Measurements from ENCODE around the gene DNM3. TPM values are rescaled to one million over a fixed set of nuclear protein-coding genes. Genes with fewer than 3 reads are reported as not detected.

Gene DNM3
- total RNA-seq, 1 experiment from 2014 or later = 2.7 TPM

DNA sequence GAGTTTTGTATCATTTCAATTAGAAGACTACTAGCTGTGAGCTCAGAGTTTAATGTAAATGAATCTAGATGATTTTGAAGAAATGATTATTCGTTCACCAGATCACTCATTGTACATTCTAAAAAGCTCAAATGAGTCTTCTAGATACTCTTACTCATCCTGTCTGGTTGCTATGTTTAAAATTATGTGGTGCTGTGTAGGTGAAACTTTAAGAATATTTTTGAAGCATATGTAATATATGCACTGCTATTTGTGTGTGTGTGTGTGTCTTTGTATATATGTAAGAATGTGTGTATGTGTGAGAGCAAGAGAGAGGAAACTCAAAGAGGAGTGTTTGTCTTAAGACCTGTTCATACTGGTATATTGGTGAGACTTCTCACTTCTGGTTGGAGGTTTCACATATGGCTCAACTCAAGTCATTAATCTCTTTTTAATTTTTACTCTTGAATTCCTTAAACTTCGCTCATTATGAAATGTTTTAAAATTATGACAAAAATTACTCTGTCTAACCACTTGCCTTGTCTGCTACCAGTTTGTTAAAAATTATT, 570.6 kb downstream of the DNM3 start:
- H3K56ac ChIP-seq (ENCODE audit: insufficient read length, low read depth, low read length) = no peak overlapping the region
- H3K36me3 Mint-ChIP-seq (ENCODE audit: insufficient read depth in 1 of 3, low read depth in 3 of 3) = no peaks in the 10 kb centered on the region
- H2BK120ac ChIP-seq (ENCODE audit: low read depth, low read length, poor library complexity, severe bottlenecking) = no peak overlapping the region
- TF ChIP-seq, protein P1, sequence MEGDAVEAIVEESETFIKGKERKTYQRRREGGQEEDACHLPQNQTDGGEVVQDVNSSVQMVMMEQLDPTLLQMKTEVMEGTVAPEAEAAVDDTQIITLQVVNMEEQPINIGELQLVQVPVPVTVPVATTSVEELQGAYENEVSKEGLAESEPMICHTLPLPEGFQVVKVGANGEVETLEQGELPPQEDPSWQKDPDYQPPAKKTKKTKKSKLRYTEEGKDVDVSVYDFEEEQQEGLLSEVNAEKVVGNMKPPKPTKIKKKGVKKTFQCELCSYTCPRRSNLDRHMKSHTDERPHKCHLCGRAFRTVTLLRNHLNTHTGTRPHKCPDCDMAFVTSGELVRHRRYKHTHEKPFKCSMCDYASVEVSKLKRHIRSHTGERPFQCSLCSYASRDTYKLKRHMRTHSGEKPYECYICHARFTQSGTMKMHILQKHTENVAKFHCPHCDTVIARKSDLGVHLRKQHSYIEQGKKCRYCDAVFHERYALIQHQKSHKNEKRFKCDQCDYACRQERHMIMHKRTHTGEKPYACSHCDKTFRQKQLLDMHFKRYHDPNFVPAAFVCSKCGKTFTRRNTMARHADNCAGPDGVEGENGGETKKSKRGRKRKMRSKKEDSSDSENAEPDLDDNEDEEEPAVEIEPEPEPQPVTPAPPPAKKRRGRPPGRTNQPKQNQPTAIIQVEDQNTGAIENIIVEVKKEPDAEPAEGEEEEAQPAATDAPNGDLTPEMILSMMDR (conservative IDR thresholded peaks at IDR 0.05) = no peak
- no peak overlapping the region for H2BK12ac ChIP-seq (ENCODE audit: insufficient read length, low read depth, low read length)
- no peaks in the 10 kb centered on the region for H3K9me3 ChIP-seq (ENCODE audit: control insufficient read depth, low read depth, low read length)
- H3K4me1 ChIP-seq (ENCODE audit: insufficient read depth, low read length) = no peaks in the 10 kb centered on the region
- H3K4ac ChIP-seq (ENCODE audit: low read depth, low read length) = no peak overlapping the region
- no peak for DNase-seq
- no peak overlapping the region for H3K23ac ChIP-seq (ENCODE audit: insufficient read length, low read depth, low read length)
- 0 out of 4 replicates have a peak, but pooled peaks cover 0 to under 1% of the 10 kb centered on the region in 2 experiments for H3K4me1 Mint-ChIP-seq
- H2BK5ac ChIP-seq (ENCODE audit: insufficient read length, low read length) = no peak overlapping the region
- no peak overlapping the region for H3K14ac ChIP-seq (ENCODE audit: insufficient read depth, low read length)
- H3K18ac ChIP-seq (ENCODE audit: insufficient read length, low read depth, low read length) = no peak overlapping the region
- no peak overlapping the region for H3K4me3 Mint-ChIP-seq
- no peaks in the 10 kb centered on the region for H4K20me1 ChIP-seq (ENCODE audit: control insufficient read depth, insufficient read depth, insufficient read length)
- no peak overlapping the region for H4K91ac ChIP-seq (ENCODE audit: insufficient read length, low read depth, low read length)
- H3K79me2 ChIP-seq (ENCODE audit: insufficient read depth, low read length) = no peaks in the 10 kb centered on the region
- no CpG with 5 or more reads among the region's 2 CpGs for WGBS (ENCODE audit: extremely low coverage, insufficient read length, low lambda C conversion rate)
- no peaks in the 10 kb centered on the region for H3K23me2 ChIP-seq (ENCODE audit: insufficient read length, low read depth, low read length, poor library complexity, severe bottlenecking)
- H2BK15ac ChIP-seq (ENCODE audit: low read depth, low read length) = no peak overlapping the region
- H2BK20ac ChIP-seq (ENCODE audit: low read depth, low read length, poor library complexity, severe bottlenecking) = no peak overlapping the region
- H3K27ac Mint-ChIP-seq = no peak overlapping the region; a peak in 1 of 7 replicates
- H3K27ac ChIP-seq (ENCODE audit: insufficient read length, low read depth, low read length) = no peak overlapping the region
- no peak overlapping the region for H4K8ac ChIP-seq (replicated peaks; ENCODE audit: insufficient read length, low read depth, low read length)
- no peaks in the 10 kb centered on the region for H3K27me3 ChIP-seq (ENCODE audit: insufficient read depth, low read length)
- H4K5ac ChIP-seq (ENCODE audit: insufficient read length, low read depth, low read length) = no peak overlapping the region
- no peaks in the 10 kb centered on the region for H3K27me3 Mint-ChIP-seq (ENCODE audit: low read depth)
- no peaks in the 10 kb centered on the region for H3K79me1 ChIP-seq (ENCODE audit: insufficient read depth, low read depth, low read length, poor library complexity, severe bottlenecking)
- no peak overlapping the region for H3T11ph ChIP-seq (ENCODE audit: low read length)
- H3K9ac ChIP-seq (ENCODE audit: extremely low read depth, insufficient read length, low read length) = no peak overlapping the region
- no peak overlapping the region for H2AFZ ChIP-seq (ENCODE audit: low read length)
- H3K9me3 Mint-ChIP-seq = no peaks in the 10 kb centered on the region
- no peak overlapping the region for H3K4me2 ChIP-seq (ENCODE audit: insufficient read depth, insufficient read length, low read length)
- no peak overlapping the region for H2AK5ac ChIP-seq (ENCODE audit: insufficient read length, low read length)
